Activated CD8-positive, alpha-beta memory T cell treated with anti-CD3 and anti-CD28 coated beads, Interleukin-2, amount 50 U/mL, for 24 hours (primary cell): Measurements from ENCODE around the gene NCAM2.
"Not testable (repeated sequence)": the region's sequence is repeated elsewhere in the genome, so short reads cannot be mapped to it uniquely, and the experiment has no call there.

ENCODE experiments used
- DNase-seq: peaks from one replicate; pipeline ENCODE4 v3.0.0-alpha.2; 2020; ENCODE audit errors: extremely low read depth

Gene NCAM2

GRCh38 chr21:21103692-21104091 is 105.5 kb downstream of the NCAM2 start:
- no peak for DNase-seq

DNA sequence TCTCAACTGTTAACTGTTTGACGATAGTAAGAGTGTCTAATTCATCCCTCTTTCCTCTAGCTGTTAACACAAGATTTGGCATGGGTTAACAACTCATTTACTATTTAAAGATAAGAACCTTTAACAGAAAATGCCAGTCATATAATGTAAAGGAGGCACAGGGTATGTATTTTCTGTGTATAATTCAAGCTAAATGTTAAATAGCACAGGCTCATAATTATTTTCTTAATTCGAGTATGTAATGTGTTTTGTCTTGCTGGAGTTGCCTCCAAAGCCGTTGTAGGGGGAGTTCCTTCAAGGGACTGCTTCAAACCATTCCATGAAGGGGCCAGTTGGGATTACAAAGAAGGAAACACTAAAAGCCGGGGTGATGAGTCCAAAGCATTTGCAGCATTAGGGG is 111.5 kb downstream of the NCAM2 start:
- no peak for DNase-seq

GRCh38 chr21:21111309-21111920 is 113.2 kb downstream of the NCAM2 start:
- DNase-seq: no peak

- no peak for DNase-seq
These were observed 116.3 kb downstream of the NCAM2 start for GRCh38 chr21:21114461-21114860.

- DNase-seq: no peak
These were observed 120.9 kb downstream of the NCAM2 start for GRCh38 chr21:21119091-21119490.

GRCh38 chr21:21122680-21123079 is 124.5 kb downstream of the NCAM2 start:
- no peak for DNase-seq

- DNase-seq: no peak
These were observed 134.2 kb downstream of the NCAM2 start for GRCh38 chr21:21132390-21132789.

GRCh38 chr21:21137986-21138385 is 139.8 kb downstream of the NCAM2 start:
- no peak for DNase-seq

GRCh38 chr21:21146587-21147373 is 148.6 kb downstream of the NCAM2 start:
- no peak for DNase-seq

- no peak for DNase-seq
These were observed 149.2 kb downstream of the NCAM2 start for GRCh38 chr21:21147374-21147745.

GRCh38 chr21:21148009-21148408 is 149.8 kb downstream of the NCAM2 start:
- no peak for DNase-seq

- DNase-seq: no peak
These were observed 150.3 kb downstream of the NCAM2 start for GRCh38 chr21:21148514-21148913.

DNA sequence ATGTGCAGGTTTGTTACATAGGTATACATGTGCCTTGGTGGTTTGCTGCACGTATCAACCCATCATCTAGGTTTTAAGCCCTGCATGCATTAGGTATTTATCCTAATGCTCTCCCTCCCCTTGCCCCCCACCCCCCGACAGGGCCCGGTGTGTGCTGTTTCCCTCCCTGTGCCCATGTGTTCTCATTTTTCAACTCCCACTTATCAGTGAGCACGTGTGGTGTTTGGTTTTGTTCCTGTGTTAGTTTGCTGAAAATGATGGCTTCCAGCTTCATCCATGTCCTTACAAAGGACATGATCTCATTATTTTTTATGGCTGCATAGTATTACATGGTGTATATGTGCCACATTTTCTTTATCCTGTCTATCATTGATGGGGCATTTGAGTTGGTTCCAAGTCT is 151.2 kb downstream of the NCAM2 start:
- not testable (repeated sequence) for DNase-seq

DNA sequence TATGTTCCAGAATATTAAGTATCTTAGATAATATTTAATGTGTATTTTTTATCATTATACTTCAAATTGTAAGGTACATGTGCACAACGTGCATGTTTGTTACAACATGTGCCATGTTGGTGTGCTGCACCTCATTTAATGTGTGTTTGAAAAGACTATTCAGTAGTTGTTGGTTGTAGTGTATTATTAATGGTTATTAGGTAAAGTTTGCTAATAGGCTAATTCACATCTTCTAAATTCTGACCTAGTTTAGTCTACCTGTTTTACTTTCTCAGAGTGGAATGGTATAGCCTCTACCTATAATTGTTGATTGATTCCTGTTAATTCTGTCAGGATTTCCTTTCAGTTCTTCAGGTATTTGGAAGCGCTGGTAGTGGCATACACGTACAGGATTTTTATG is 153.0 kb downstream of the NCAM2 start:
- no peak for DNase-seq

GRCh38 chr21:21156397-21156796 is 158.2 kb downstream of the NCAM2 start:
- DNase-seq: no peak

DNA sequence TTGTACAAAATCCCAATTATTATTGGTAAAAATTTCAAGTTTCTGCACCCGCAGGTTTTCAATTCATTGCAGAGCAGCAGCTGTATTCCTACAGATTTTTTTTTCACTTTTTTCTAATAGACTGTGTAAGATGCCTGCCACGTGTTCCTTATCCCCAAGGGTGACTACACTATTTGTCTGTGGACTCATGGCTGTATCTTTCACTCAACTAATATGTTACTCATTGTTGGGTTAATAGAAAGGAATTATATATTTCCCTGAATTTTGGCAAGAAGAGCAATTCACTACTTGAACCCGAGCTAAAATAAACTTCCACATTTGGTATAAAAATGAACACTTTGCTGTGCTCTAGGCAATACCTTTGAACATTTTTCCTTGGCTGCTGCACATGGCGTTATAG is 158.7 kb downstream of the NCAM2 start:
- no peak for DNase-seq

- DNase-seq: no peak
These were observed 160.2 kb downstream of the NCAM2 start for GRCh38 chr21:21158376-21158918.

DNA sequence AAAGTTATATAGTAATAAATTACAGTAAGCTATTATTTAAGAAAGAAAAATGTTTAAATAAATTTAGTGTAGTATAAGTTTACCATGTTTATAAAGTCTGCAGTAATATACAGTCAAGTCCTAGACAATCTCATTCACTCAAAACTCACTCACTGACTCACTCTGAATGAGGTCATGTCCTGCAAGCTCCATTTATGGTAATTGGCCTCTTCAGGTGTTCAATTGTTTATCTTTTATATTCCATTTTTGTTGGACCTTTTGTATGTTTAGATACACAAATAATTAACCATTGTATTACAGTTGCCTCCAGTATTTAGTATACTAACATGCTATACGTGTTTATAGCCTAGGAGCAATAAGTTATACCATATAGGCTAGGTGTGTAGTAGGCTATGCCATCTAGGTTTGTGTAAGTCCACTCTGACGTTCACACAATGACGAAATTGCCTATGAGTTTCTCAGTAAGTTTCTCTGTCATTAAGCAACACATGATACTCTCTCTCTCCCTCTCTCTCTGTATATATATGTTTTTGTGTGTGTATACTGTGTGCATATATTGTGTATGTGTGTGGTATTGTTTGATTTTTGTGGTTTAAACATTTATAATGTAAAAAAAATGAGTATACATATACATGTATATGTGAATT is 161.2 kb downstream of the NCAM2 start:
- DNase-seq: no peak

GRCh38 chr21:21162786-21163185 is 164.6 kb downstream of the NCAM2 start:
- DNase-seq: no peak

- no peak for DNase-seq
These were observed 165.7 kb downstream of the NCAM2 start for GRCh38 chr21:21163904-21164303.

GRCh38 chr21:21165063-21165645 is 166.9 kb downstream of the NCAM2 start:
- DNase-seq: no peak

- no peak for DNase-seq
These were observed 176.5 kb downstream of the NCAM2 start for GRCh38 chr21:21174676-21175075.
